Brain microvascular endothelial cell (primary cell): ENCODE data around the gene ARHGEF17.

ENCODE experiments used
- DNase-seq: peaks from one replicate; pipeline ENCODE4 v3.0.0-alpha.2; 2020
- H3K27ac ChIP-seq: fragments of 250-450 bp; sonication (Bioruptor Pico); 2 replicates; pipeline ENCODE4 v1.5.1; 2020; ENCODE audit warnings: mild to moderate bottlenecking, moderate library complexity
- H3K27me3 ChIP-seq: fragments of 250-450 bp; sonication (Bioruptor Pico); replicated peaks from 2 replicates; pipeline ENCODE4 v1.5.1; 2020; ENCODE audit warnings: mild to moderate bottlenecking
- H3K36me3 ChIP-seq: fragments of 250-450 bp; sonication (Bioruptor Pico); replicated peaks from 2 replicates; pipeline ENCODE4 v1.5.1; 2020; ENCODE audit warnings: mild to moderate bottlenecking
- H3K4me3 ChIP-seq: 2 replicates; pipeline ENCODE4 v1.5.1; 2011; ENCODE audit warnings: low read depth, mild to moderate bottlenecking, control low read depth, low read length, moderate library complexity
- CTCF ChIP-seq: IDR thresholded peaks from 2 replicates; pipeline ENCODE4 v1.5.1; 2011; ENCODE audit warnings: low read depth, mild to moderate bottlenecking, moderate library complexity, low read length, control low read depth, inconsistent platforms; ENCODE audit errors: missing control alignments
- in situ Hi-C: cut with HindIII; loops from 2 replicates; pipeline ENCODE4 v1.10.0; 2017; ENCODE audit warnings: low sequenced_read_pairs, low pct_ligation_motif_present

ARHGEF17 gene

GRCh38 chr11:73338279-73338678, 30.2 kb downstream of the ARHGEF17 start:
- no peak for DNase-seq
- Histone ChIP-seq H3K27ac (no peak overlapping the region), H3K27me3 (no peaks in the 10 kb centered on the region), H3K4me3 (no peak overlapping the region), H3K36me3 (no peaks in the 10 kb centered on the region)
- no peak for TF ChIP-seq CTCF
- in situ Hi-C loops, result no loop called here

GRCh38 chr11:73340164-73340563, 32.1 kb downstream of the ARHGEF17 start:
- Histone ChIP-seq H3K4me3 (no peak overlapping the region), H3K27ac (no peak overlapping the region), H3K27me3 (no peaks in the 10 kb centered on the region), H3K36me3 (no peaks in the 10 kb centered on the region)
- TF ChIP-seq CTCF, result no peak
- in situ Hi-C loops, result no loop called here
- DNase-seq, result no peak

- no peak for DNase-seq
- peaks cover 4% of the 10 kb centered on the region for H3K36me3 ChIP-seq
- in situ Hi-C loops, result no loop called here
These were observed 34.6 kb downstream of the ARHGEF17 start for GRCh38 chr11:73342633-73343032.

GRCh38 chr11:73343076-73343873, 35.2 kb downstream of the ARHGEF17 start:
- in situ Hi-C loops, result no loop called here
- no peak for DNase-seq
- no peak overlapping the region for H3K4me3 ChIP-seq

More at GRCh38 chr11:73342633-73343032, 34.6 kb downstream of the ARHGEF17 start:
- no peak for TF ChIP-seq CTCF
- Histone ChIP-seq H3K27ac (no peak overlapping the region), H3K4me3 (peak overlapping the region; percentile 30), H3K27me3 (no peaks in the 10 kb centered on the region)

GRCh38 chr11:73344191-73344607, 36.1 kb downstream of the ARHGEF17 start:
- peaks cover 9% of the 10 kb centered on the region for H3K36me3 ChIP-seq
- no peaks in the 10 kb centered on the region for H3K27me3 ChIP-seq
- no peak for TF ChIP-seq CTCF
- H3K27ac ChIP-seq, result no peak overlapping the region
- H3K4me3 ChIP-seq, result no peak overlapping the region
- DNase-seq, result no peak
- in situ Hi-C loops, result no loop called here

More at GRCh38 chr11:73343076-73343873, 35.2 kb downstream of the ARHGEF17 start:
- no peak overlapping the region for H3K27ac ChIP-seq
- no peak for TF ChIP-seq CTCF
- H3K27me3 ChIP-seq, result no peaks in the 10 kb centered on the region
- peaks cover 7% of the 10 kb centered on the region for H3K36me3 ChIP-seq
